Fibroblast of pulmonary artery (primary cell): ENCODE measurements around the gene SLC25A19.
A peak's percentile ranks its signal among the peaks of the same experiment; 100 is the strongest.

Experiments
- DNase-seq: peaks from one replicate; pipeline ENCODE4 v3.0.0-alpha.2; 2010; ENCODE audit warnings: low read depth
- H3K4me3 ChIP-seq: replicated peaks from 2 replicates; pipeline ENCODE4 v1.5.1; 2011; ENCODE audit warnings: low read depth, mild to moderate bottlenecking, control low read depth, low read length, moderate library complexity
- TF ChIP-seq, protein P1 (sequence below): IDR thresholded peaks from 2 replicates; pipeline ENCODE4 v1.5.1; 2011; ENCODE audit warnings: mild to moderate bottlenecking, control low read depth, low read length, inconsistent platforms; ENCODE audit errors: missing control alignments

SLC25A19 gene

DNA sequence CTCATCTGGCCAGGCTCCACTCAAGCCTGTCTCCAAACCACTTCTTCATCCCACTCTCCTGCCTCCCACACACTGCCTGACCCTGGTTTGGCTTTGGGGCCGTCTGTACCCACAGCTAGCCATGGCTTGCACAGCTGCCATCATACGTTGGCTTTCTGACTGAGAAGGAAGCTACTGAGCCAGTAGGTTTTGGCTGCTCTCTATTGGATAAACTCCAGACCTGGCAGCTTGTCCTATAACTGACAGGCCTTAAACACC, 22.2 kb downstream of the SLC25A19 start:
- no peak overlapping the region for H3K4me3 ChIP-seq
- no peak for DNase-seq
- TF ChIP-seq, protein P1, sequence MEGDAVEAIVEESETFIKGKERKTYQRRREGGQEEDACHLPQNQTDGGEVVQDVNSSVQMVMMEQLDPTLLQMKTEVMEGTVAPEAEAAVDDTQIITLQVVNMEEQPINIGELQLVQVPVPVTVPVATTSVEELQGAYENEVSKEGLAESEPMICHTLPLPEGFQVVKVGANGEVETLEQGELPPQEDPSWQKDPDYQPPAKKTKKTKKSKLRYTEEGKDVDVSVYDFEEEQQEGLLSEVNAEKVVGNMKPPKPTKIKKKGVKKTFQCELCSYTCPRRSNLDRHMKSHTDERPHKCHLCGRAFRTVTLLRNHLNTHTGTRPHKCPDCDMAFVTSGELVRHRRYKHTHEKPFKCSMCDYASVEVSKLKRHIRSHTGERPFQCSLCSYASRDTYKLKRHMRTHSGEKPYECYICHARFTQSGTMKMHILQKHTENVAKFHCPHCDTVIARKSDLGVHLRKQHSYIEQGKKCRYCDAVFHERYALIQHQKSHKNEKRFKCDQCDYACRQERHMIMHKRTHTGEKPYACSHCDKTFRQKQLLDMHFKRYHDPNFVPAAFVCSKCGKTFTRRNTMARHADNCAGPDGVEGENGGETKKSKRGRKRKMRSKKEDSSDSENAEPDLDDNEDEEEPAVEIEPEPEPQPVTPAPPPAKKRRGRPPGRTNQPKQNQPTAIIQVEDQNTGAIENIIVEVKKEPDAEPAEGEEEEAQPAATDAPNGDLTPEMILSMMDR: no peak

DNA sequence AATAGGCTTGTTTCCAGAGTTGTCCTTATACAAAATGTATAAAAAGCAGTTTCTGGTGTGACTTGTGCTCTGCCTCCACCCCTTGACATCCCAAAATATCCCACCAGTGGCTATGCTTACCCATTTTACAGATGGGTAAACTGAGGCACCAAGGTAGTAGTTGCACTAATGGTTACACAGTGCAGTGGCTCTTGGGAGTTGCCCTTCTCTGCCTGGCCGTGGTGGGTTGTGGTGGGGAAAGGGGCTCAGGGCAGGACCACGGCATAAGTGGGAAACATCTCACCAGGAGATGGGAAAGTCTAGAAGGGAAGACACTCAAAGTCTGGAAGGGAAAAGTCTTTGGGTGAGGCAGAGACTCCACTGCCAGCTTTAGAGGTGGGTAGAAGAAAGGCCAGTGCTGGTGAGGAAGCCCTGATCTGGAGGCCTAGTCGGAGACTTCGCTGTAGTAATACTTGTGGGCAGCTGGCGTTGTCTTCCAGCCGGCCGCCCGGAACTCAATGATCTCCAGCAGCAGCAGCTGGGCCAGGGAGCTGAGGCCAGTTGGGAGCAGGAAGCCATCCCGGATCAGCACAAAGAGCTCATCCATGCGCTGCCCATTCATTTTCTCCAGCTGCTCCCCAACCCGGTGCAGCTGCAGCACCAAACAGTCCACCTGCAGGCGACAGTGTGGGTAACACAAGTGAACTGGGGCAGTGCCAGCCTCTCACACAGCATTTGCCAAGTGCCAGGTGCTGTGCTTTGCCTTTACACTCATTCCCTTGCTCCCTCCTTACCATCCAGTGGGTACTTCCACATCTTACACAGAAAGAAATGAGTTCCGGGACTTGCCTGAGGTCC, 22.7 kb downstream of the SLC25A19 start:
- H3K4me3 ChIP-seq: no peak overlapping the region
- TF ChIP-seq, protein P1: no peak
- no peak for DNase-seq

DNA sequence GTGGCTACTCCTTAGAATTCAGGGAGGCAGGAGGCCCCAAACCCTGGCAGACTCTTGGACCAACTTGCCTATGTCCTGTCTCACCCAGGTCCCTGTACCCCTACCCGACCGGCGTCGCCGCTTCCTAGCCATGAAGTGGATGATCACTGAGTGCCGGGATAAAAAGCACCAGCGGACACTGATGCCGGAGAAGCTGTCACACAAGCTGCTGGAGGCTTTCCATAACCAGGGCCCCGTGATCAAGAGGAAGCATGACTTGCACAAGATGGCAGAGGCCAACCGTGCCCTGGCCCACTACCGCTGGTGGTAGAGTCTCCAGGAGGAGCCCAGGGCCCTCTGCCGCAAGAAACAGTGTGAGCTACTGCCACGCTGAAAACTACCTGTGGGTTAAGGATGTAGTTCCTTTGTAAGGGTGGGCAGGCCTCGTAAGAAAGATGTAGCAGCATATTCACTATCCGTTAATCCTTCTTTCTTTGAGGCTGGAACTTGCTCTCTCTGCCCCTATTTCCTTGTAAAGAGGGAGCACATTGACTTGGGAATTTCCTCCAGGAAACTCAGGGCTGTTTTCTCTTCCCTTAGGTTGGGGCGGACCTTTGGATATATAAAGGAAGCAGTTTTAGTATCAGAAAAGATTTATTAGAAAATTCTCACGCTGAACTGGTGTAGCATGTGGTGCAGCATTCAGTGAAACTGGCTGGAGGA, 23.5 kb downstream of the SLC25A19 start:
- H3K4me3 ChIP-seq: no peak overlapping the region
- TF ChIP-seq, protein P1: no peak
- no peak for DNase-seq

DNA sequence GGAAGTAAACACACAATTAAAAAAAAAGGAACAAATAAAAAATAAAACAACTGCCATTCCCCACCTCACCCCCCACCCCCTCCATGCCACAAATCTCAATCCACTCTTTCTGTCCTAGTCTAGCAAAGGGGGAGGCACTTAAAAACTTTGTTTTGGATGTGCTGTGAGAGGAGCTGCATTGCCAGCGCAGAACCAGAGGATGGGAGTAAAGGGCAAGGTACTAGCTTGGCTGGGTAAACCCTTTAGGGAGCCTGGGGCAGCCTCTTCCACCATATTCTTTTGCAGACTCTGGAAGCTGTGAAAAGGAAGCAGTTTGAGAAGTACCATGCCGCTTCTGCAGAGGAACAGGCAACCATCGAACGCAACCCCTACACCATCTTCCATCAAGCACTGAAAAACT, 26.2 kb downstream of the SLC25A19 start:
- TF ChIP-seq, protein P1: no peak
- no peak overlapping the region for H3K4me3 ChIP-seq
- no peak for DNase-seq

DNA sequence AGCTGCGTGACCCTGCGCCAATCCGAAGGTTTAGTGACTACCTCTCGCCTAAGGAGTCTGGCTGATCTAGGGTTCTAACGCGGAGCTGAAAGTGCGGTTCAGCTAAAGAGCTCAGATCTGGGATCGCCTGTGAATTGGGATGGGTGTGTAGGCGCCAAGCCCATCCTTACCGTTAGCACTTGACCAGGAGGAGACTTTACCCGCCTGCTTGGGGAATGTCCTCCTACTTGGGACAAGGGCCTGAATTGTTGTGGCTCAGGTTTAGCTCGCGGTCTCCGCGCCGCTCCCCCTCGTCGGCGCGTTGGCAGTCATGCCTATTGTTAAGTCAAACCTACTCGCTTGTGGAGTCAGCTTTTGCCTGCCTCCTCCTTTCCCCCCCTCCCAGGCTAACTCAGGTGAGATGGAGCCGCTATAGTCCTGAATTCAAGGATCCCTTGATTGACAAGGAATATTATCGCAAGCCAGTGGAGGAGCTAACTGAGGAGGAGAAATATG, 27.1 kb downstream of the SLC25A19 start:
- TF ChIP-seq, protein P1: no peak
- no peak for DNase-seq
- peak overlapping the region; percentile 98 for H3K4me3 ChIP-seq

DNA sequence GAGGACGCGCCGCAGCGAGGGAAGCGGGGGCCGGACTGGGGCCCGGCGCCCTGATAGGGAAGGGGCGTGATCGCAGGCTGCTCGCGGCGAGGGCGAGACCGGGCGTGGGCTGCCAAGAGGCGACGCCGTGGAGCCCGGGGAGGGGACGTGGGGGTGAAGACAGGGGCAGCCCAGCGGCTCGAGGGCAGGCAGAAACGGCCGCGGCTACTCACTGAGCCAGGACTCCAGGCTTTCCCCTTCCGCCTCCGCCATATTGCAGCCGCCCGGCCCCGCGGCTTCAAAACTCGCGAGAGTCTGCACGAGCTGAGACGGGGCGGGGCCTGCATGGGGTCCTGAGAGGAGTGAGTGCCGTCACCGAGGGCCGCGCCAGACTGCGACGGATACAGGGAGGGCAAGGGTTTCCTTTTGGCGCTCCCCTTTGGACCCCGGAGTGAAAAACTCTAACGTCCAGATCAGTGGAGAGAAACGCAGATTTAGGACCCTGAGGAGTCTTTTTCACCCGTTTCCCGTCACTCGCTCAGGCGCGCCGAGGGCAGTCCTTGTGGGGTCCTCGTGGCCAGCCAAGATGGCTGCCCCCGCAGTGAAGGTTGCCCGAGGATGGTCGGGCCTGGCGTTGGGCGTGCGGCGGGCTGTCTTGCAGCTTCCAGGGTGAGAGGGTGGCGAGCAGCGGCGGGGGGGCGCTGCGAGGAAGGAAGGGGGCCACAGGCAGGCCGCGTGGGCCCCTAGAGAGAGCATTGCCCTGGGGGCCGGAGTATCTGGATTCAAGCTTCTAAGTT, 27.7 kb downstream of the SLC25A19 start, which contains the start of the genes GGA3 and MRPS7:
GGA3 (minus strand) TSS at position 271 of the 776 bp plus-strand sequence; CDS start at position 252, 19 bp downstream.
MRPS7 (plus strand) TSS at position 544 of the 776 bp plus-strand sequence; CDS start at position 566, 22 bp downstream.
- peak within 1 kb of the TSS; percentile 98 for H3K4me3 ChIP-seq
- peak; percentile 94 for DNase-seq

More for the DNA sequence above, 27.7 kb downstream of the SLC25A19 start, which contains the start of the genes GGA3 and MRPS7:
- TF ChIP-seq, protein P1: no peak
